Measurements from ENCODE around the gene SH3PXD2A. TPM values are rescaled to one million over a fixed set of nuclear protein-coding genes. Genes with fewer than 3 reads are reported as not detected.

The SH3PXD2A gene
- total RNA-seq, 1 donor from 2014 or later = 17.3 TPM

DNA sequence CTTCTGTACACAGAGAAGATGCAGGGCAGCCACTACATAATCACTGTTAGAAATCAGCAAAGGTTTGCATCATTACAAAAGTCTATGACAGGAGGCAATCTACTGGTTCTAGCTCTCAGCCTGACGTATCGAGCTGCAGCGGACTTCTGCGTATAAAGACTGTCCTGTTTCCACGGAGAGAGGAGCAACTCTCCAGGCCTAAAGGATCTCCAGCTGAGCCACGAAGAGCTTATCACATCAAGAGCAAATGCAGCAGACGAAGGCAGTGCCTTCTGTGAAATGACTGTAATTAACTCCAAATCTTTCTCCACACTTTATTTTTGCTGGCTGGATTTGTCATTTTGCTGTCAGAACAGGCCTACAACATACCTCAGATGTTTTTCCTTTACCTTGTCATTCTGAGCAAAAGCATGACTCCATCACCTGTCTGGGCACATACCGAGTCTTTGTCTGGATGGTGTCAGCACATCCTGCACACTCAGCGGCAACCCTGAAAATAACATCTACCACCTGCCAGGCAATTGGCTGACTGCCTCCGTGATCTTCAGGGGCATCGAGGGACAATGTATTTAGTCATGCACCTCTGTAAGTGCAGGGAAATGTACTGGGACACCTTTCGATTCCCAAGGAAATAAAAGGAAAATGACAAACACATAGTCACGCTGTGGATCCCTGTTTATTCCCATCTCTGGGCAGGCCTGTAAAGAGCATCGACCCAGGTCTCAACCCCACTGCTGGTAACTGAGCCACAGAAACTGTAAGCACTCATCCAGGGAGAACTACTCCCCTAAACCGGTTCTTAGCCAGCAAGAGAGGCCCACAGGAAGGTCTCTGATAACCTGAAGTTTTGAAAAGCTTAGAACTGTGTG is 26.3 kb upstream of the SH3PXD2A start:
- H3K4me3 ChIP-seq (ENCODE audit: insufficient read depth, low read depth, low read length) = no peak overlapping the region
- H3K9ac ChIP-seq (ENCODE audit: low read length) = no peak overlapping the region
- H3K9me3 ChIP-seq (ENCODE audit: insufficient read depth, low read depth, low read length) = no peaks in the 10 kb centered on the region
- H3K27ac ChIP-seq (ENCODE audit: low read depth, low read length) = no peak overlapping the region
- H3K79me2 ChIP-seq (ENCODE audit: insufficient read depth, low read length) = no peaks in the 10 kb centered on the region
- no peak for TF ChIP-seq EZH2 (IDR thresholded peaks at IDR 0.05; ENCODE audit: insufficient read depth, low read length)
- no peak for TF ChIP-seq CTCF (IDR thresholded peaks at IDR 0.05; ENCODE audit: insufficient read depth, low read depth, low read length)
- H3K4me2 ChIP-seq (ENCODE audit: low read length) = no peak overlapping the region
- no peaks in the 10 kb centered on the region for H3K4me1 Mint-ChIP-seq (ENCODE audit: low read depth, unreplicated experiment)
- H4K20me1 ChIP-seq (ENCODE audit: insufficient read depth, low read length) = peaks cover 4% of the 10 kb centered on the region
- peaks cover 9% of the 10 kb centered on the region for H3K36me3 ChIP-seq (ENCODE audit: insufficient read depth, low read length)
- no peaks in the 10 kb centered on the region for H3K27me3 ChIP-seq (ENCODE audit: insufficient read depth, low read length)
- DNase-seq (ENCODE audit: low read depth) = no peak
- H3K27ac Mint-ChIP-seq (ENCODE audit: unreplicated experiment) = no peak overlapping the region
- no peak overlapping the region for H3K4me3 Mint-ChIP-seq (ENCODE audit: unreplicated experiment)
- peaks cover 3% of the 10 kb centered on the region for H3K9me3 Mint-ChIP-seq (ENCODE audit: unreplicated experiment)
- H3K4me1 ChIP-seq (ENCODE audit: insufficient read depth, low read length) = peaks cover 7% of the 10 kb centered on the region
- no peak for FAIRE-seq
- H3K36me3 Mint-ChIP-seq (ENCODE audit: low read depth, unreplicated experiment) = peaks cover 24% of the 10 kb centered on the region
- no peak overlapping the region for H2AFZ ChIP-seq (ENCODE audit: low read depth, low read length)
- H3K27me3 Mint-ChIP-seq (ENCODE audit: low read depth, unreplicated experiment) = no peaks in the 10 kb centered on the region

GRCh38 chr10:103879831-103880230 is 24.5 kb upstream of the SH3PXD2A start:
- TF ChIP-seq CTCF (IDR thresholded peaks at IDR 0.05; ENCODE audit: insufficient read depth, low read depth, low read length) (no peak), EZH2 (IDR thresholded peaks at IDR 0.05; ENCODE audit: insufficient read depth, low read length) (no peak)
- Histone ChIP-seq H3K9me3 (ENCODE audit: insufficient read depth, low read depth, low read length) (no peaks in the 10 kb centered on the region), H3K4me1 (ENCODE audit: insufficient read depth, low read length) (peaks cover under 1% of the 10 kb centered on the region), H3K4me2 (ENCODE audit: low read length) (no peak overlapping the region), H4K20me1 (ENCODE audit: insufficient read depth, low read length) (peaks cover under 1% of the 10 kb centered on the region), H3K4me3 (ENCODE audit: insufficient read depth, low read depth, low read length) (no peak overlapping the region), H3K79me2 (ENCODE audit: insufficient read depth, low read length) (no peaks in the 10 kb centered on the region), H3K36me3 (ENCODE audit: insufficient read depth, low read length) (peaks cover 9% of the 10 kb centered on the region), H3K27me3 (ENCODE audit: insufficient read depth, low read length) (no peaks in the 10 kb centered on the region), H3K9ac (ENCODE audit: low read length) (no peak overlapping the region), H2AFZ (ENCODE audit: low read depth, low read length) (no peak overlapping the region), H3K27ac (ENCODE audit: low read depth, low read length) (no peak overlapping the region)
- DNase-seq (ENCODE audit: low read depth) = no peak
- no peaks in the 10 kb centered on the region for H3K27me3 Mint-ChIP-seq (ENCODE audit: low read depth, unreplicated experiment)
- H3K36me3 Mint-ChIP-seq (ENCODE audit: low read depth, unreplicated experiment) = peaks cover 24% of the 10 kb centered on the region
- FAIRE-seq = no peak
- peaks cover 3% of the 10 kb centered on the region for H3K9me3 Mint-ChIP-seq (ENCODE audit: unreplicated experiment)
- no peak overlapping the region for H3K27ac Mint-ChIP-seq (ENCODE audit: unreplicated experiment)
- no peak overlapping the region for H3K4me3 Mint-ChIP-seq (ENCODE audit: unreplicated experiment)
- no peaks in the 10 kb centered on the region for H3K4me1 Mint-ChIP-seq (ENCODE audit: low read depth, unreplicated experiment)

DNA sequence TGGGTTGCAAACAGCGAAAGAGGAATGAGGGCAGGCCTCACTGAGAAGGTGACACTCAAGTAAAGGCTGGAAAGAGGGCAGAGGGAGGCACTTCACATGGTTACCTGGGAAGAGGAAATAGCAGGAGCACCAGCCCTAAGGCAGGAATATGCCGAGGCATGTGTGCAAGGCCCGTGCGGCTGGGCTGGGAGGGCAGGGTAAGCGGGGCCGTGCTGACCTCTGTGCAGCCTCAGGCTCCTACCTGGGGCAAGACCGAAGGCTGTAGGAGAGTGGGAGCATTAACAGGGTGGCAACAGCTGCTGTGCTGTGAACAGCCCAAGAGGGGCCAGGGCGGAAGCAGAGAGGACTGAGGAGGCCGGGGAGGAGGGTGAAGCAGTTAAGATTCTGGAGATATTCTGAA is 24.0 kb upstream of the SH3PXD2A start:
- Mint-ChIP-seq H3K9me3 (ENCODE audit: unreplicated experiment) (peaks cover 3% of the 10 kb centered on the region), H3K27ac (ENCODE audit: unreplicated experiment) (no peak overlapping the region), H3K4me3 (ENCODE audit: unreplicated experiment) (no peak overlapping the region), H3K27me3 (ENCODE audit: low read depth, unreplicated experiment) (no peaks in the 10 kb centered on the region), H3K4me1 (ENCODE audit: low read depth, unreplicated experiment) (no peaks in the 10 kb centered on the region), H3K36me3 (ENCODE audit: low read depth, unreplicated experiment) (peaks cover 24% of the 10 kb centered on the region)
- Histone ChIP-seq H4K20me1 (ENCODE audit: insufficient read depth, low read length) (no peaks in the 10 kb centered on the region), H3K4me1 (ENCODE audit: insufficient read depth, low read length) (no peaks in the 10 kb centered on the region), H3K27me3 (ENCODE audit: insufficient read depth, low read length) (no peaks in the 10 kb centered on the region), H3K36me3 (ENCODE audit: insufficient read depth, low read length) (peaks cover 9% of the 10 kb centered on the region), H3K79me2 (ENCODE audit: insufficient read depth, low read length) (no peaks in the 10 kb centered on the region), H3K9ac (ENCODE audit: low read length) (no peak overlapping the region), H2AFZ (ENCODE audit: low read depth, low read length) (no peak overlapping the region), H3K9me3 (ENCODE audit: insufficient read depth, low read depth, low read length) (no peaks in the 10 kb centered on the region), H3K4me2 (ENCODE audit: low read length) (no peak overlapping the region), H3K4me3 (ENCODE audit: insufficient read depth, low read depth, low read length) (no peak overlapping the region), H3K27ac (ENCODE audit: low read depth, low read length) (no peak overlapping the region)
- FAIRE-seq (no peak), DNase-seq (ENCODE audit: low read depth) (no peak)
- TF ChIP-seq EZH2 (IDR thresholded peaks at IDR 0.05; ENCODE audit: insufficient read depth, low read length) = no peak
- TF ChIP-seq CTCF (IDR thresholded peaks at IDR 0.05; ENCODE audit: insufficient read depth, low read depth, low read length) = no peak
